ENCODE data around the gene GJA10. TPM values are rescaled to one million over a fixed set of nuclear protein-coding genes. Genes with fewer than 3 reads are reported as not detected.

GJA10 gene
- total RNA-seq, 1 donor from 2014 or later: not detected

- H3K4me3 Mint-ChIP-seq: no peak overlapping the region
- peaks cover 24% of the 10 kb centered on the region for H3K4me1 Mint-ChIP-seq
- TF ChIP-seq CTCF (conservative IDR thresholded peaks at IDR 0.05): no peak
- peaks cover 7% of the 10 kb centered on the region for H3K36me3 Mint-ChIP-seq (ENCODE audit: low read depth)
- H3K27me3 Mint-ChIP-seq (ENCODE audit: low read depth): no peaks in the 10 kb centered on the region
- H3K27ac Mint-ChIP-seq (ENCODE audit: unreplicated experiment): no peak overlapping the region
- no peak for DNase-seq (ENCODE audit: low read depth, low spot score)
- no peaks in the 10 kb centered on the region for H3K9me3 Mint-ChIP-seq
These were observed 34.3 kb downstream of the GJA10 start for GRCh38 chr6:89928604-89929003.

GRCh38 chr6:89930789-89931188 is 36.5 kb downstream of the GJA10 start:
- Mint-ChIP-seq H3K4me3 (no peak overlapping the region), H3K4me1 (peaks cover 24% of the 10 kb centered on the region), H3K27ac (ENCODE audit: unreplicated experiment) (no peak overlapping the region), H3K27me3 (ENCODE audit: low read depth) (no peaks in the 10 kb centered on the region), H3K36me3 (ENCODE audit: low read depth) (peaks cover 4% of the 10 kb centered on the region), H3K9me3 (no peaks in the 10 kb centered on the region)
- no peak for TF ChIP-seq CTCF (conservative IDR thresholded peaks at IDR 0.05)
- no peak for DNase-seq (ENCODE audit: low read depth, low spot score)

GRCh38 chr6:89932245-89932802 is 38.1 kb downstream of the GJA10 start:
- TF ChIP-seq CTCF (conservative IDR thresholded peaks at IDR 0.05): no peak
- Mint-ChIP-seq H3K36me3 (ENCODE audit: low read depth) (peaks cover 4% of the 10 kb centered on the region), H3K27me3 (ENCODE audit: low read depth) (no peaks in the 10 kb centered on the region), H3K4me3 (no peak overlapping the region), H3K4me1 (peaks cover 17% of the 10 kb centered on the region), H3K9me3 (no peaks in the 10 kb centered on the region), H3K27ac (ENCODE audit: unreplicated experiment) (no peak overlapping the region)
- DNase-seq (ENCODE audit: low read depth, low spot score): no peak

- H3K4me3 Mint-ChIP-seq: no peak overlapping the region
- no peak overlapping the region for H3K27ac Mint-ChIP-seq (ENCODE audit: unreplicated experiment)
- no peak for DNase-seq (ENCODE audit: low read depth, low spot score)
- no peak for TF ChIP-seq CTCF (conservative IDR thresholded peaks at IDR 0.05)
- H3K9me3 Mint-ChIP-seq: no peaks in the 10 kb centered on the region
- H3K36me3 Mint-ChIP-seq (ENCODE audit: low read depth): peaks cover 4% of the 10 kb centered on the region
- no peaks in the 10 kb centered on the region for H3K4me1 Mint-ChIP-seq
- no peaks in the 10 kb centered on the region for H3K27me3 Mint-ChIP-seq (ENCODE audit: low read depth)
These were observed 40.6 kb downstream of the GJA10 start for GRCh38 chr6:89934685-89935366.

- H3K4me1 Mint-ChIP-seq: peaks cover 10% of the 10 kb centered on the region
- no peak overlapping the region for H3K4me3 Mint-ChIP-seq
These were observed 41.9 kb downstream of the GJA10 start for GRCh38 chr6:89936177-89936576.

More at GRCh38 chr6:89936177-89936576, 41.9 kb downstream of the GJA10 start:
- DNase-seq (ENCODE audit: low read depth, low spot score): no peak
- peaks cover 4% of the 10 kb centered on the region for H3K36me3 Mint-ChIP-seq (ENCODE audit: low read depth)
- no peaks in the 10 kb centered on the region for H3K9me3 Mint-ChIP-seq
- H3K27me3 Mint-ChIP-seq (ENCODE audit: low read depth): no peaks in the 10 kb centered on the region
- no peak for TF ChIP-seq CTCF (conservative IDR thresholded peaks at IDR 0.05)
- no peak overlapping the region for H3K27ac Mint-ChIP-seq (ENCODE audit: unreplicated experiment)
